CD4-positive, alpha-beta T cell treated with Interferon alpha-2 for 1 hour (primary cell): Measurements from ENCODE around the gene TESMIN.

Source experiments
- DNase-seq, 2 donors: peaks; one replicate each; pipeline ENCODE4 v3.0.0-alpha.2; 2020 to 2022

The TESMIN gene

GRCh38 chr11:68680541-68681231, 70.6 kb downstream of the TESMIN start:
- no peak for DNase-seq

- DNase-seq: no peak
These were observed 73.3 kb downstream of the TESMIN start for GRCh38 chr11:68678031-68678441.

DNA sequence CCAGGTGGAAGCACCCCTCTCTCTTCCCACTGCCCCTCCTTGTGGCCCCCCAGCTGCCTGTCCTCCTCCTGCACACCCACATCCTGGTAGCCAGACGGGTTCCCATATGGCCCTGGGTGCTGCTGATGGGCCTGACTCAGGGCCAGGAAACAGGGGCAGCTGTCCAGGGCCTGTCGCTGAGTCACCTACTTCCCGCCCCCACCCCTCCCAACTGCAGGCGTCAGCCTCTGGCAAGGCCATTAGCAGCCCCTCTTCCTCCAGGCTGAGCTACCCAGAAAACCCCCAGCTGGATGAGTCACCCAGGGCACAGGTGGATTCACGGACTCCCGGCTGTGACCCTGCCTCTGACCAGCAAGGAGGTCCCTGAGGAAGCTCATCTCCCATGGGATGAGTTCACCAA, 73.9 kb downstream of the TESMIN start:
- no peak for DNase-seq

- no peak for DNase-seq
These were observed 76.9 kb downstream of the TESMIN start for GRCh38 chr11:68674461-68674860.

DNA sequence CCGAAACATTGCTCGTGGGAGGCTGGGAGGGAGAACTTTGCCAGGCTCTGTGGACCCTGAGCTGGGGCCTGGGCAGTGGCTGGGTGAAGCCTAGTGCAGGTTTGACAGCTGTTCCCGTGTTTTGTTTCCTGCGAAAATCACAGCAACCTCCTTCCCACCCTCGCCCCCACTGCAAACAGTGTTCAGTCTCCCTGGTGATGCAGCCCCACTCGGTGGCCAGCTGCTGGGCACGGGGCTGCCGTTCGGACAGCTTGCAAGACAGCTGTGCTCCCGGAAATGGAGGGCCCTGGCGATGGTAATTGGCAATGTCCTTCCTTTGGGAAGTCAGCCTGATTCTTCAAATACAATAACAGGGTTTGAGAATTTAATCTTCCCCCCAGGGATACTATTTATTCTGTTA, 77.3 kb downstream of the TESMIN start:
- DNase-seq: no peak

GRCh38 chr11:68673306-68673945, 77.9 kb downstream of the TESMIN start:
- no peak for DNase-seq

GRCh38 chr11:68670208-68670992, 80.9 kb downstream of the TESMIN start:
- DNase-seq: no peak

DNA sequence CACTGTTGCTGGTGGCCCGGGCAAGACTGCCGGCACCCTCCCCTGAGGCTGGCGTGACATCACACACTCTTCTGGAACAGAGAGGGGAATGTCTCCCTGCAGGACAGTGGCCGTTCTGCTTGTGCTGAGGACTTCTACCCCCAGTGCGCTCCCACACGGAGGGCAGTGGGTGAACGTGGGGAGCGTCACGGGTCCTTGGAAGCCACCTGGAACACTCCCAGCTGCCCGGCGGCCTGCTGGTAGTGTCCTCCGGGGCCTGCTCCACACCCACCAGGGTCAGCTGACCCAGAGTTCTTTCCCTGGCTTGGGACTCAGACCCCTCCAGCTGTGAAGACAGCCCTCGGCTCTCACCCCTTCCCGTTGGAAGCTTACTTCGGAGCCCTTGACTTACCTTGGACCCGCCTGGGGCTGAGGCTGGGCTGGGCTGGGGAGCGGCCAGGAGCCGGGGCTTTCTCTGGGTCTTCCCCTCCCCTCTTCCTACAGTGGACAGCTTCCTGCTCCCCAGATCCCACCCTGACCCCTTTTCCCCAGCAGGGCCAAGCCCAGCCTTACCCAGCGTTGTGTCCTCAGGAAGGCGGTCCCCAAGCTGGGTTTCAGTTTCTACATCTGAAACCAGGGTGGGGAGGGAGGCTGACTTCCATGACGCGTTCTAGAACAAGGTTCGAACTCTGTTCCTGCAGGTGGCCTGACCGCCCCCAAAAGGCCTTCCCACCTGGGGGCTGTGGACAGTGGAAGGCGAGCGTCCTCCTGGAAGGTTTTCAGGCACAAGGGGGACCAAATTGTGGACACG, 81.8 kb downstream of the TESMIN start:
- DNase-seq: no peak

DNA sequence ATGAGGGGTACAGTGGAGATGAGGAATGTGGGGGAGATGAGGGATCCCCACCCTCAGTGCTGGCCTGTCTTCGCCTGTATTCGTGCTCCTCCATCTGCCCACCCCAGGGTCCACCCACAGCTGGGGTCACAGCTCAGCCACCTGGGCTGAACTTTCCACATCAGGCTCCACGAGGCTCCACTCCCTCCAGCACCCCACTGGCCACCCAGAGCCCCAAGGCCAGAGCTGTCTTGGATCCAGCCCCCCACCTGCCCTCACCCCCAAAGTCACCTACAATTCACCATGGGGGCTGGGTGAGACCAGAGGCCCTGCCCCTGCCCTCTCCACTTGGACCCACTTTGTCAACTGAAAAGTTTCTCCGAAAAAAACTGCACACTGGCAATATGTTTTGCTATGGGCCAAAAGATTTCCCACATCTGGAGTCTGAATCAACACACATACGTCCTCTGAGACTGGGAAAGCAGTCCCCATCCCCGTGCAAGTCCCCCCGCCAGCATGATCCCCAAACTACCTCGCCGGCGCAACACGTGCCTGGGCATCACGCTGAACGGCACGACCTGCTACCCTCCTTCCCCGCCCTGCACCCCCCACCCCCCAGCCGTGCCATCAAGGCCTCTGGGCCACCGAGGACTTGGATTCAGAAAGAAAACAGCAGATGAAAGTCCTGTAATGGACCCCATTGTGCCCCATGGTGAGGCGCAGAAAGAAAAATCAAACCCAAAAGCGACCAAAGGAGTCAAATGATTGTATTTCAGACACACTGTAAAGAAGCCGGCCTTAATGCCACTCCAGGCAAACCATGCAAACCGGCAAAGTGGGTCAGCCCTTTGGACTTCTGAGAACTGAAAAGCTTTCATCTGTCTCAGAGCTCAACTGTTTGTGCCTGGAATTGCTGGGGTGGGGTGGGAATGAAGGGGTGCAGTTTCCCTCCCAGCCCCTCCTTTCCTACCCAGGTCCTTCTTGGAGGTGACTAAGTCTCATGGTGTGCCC, 83.5 kb downstream of the TESMIN start:
- DNase-seq: no peak

DNA sequence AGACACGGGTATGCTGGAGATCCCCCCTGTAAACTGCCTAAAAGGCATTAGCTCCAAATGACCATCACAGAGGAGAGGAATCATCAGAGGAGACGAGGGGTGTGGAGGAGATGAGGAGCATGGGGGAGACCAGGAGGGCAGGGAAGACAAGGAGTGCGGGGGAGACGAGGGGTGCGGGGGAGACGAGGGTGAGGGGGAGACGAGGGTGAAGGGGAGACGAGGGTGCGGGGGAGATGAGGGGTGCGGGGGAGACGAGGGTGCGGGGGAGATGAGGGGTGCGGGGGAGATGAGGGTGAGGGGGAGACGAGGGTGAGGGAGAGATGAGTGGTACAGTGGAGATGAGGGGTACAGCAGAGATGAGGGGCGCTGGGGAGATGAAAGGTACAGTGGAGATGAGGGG, 84.5 kb downstream of the TESMIN start:
- DNase-seq: no peak

DNA sequence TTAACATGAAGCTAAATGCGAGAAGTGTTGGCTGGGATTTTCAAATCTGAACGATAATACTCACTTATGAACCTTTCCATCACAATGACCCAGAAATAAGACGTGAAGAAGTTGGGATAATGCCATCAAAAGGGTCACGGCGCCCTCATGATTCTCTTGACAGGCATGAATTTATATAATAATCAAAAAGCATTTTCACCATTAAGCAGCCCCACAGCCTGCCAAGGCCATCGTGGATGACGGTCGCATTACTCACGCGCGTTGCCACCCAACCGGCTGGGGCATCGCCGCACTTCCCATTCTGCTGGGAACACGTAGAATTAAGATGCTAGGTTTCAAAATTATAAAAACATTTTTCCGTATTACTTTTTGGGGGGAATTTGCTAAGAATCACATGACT, 85.9 kb downstream of the TESMIN start:
- DNase-seq: no peak

- DNase-seq: no peak
These were observed 86.4 kb downstream of the TESMIN start for GRCh38 chr11:68664906-68665305.

DNA sequence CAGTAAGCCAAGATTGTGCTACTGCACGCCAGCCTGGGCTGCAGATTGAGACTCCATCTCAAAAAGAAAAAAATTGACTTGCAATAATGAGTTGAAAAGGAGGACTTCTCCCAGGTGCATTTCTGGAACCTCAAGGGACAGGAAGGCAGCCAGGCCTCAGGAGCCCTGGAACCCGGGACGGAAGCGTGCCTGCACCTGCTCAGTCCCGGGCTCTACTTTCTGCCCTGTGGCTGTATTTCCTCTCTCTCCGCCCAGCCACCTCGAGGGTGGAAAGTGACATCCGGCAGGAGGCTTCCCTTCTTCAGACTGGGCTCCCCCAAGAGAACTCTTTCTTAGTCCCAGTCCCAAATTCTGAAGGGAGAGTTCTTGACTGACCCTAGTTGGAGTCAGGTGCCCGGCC, 87.2 kb downstream of the TESMIN start:
- no peak for DNase-seq

DNA sequence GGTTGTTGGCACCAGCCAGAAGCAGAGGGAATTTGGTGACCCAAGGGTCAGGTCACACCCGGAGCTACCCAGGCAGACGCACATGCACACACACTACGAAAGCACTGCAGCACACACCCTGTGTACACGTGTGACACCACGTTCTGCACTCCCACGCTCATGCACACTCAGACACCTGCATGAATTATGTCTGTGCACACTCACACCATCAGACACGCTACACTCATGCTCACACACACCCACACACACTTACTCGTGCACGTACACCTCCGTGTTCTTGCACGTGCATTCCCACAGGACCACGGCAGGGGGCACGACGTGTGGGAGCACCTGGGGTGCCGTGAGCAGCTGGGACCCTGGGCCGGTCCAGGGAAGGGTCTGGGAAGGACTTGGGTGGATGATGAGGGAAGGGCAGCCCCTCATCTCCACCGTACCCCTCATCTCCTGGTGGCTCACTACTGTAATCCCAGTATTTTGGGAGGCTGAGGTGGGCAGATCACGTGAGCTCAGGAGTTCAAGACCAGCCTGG, 87.8 kb downstream of the TESMIN start:
- no peak for DNase-seq

DNA sequence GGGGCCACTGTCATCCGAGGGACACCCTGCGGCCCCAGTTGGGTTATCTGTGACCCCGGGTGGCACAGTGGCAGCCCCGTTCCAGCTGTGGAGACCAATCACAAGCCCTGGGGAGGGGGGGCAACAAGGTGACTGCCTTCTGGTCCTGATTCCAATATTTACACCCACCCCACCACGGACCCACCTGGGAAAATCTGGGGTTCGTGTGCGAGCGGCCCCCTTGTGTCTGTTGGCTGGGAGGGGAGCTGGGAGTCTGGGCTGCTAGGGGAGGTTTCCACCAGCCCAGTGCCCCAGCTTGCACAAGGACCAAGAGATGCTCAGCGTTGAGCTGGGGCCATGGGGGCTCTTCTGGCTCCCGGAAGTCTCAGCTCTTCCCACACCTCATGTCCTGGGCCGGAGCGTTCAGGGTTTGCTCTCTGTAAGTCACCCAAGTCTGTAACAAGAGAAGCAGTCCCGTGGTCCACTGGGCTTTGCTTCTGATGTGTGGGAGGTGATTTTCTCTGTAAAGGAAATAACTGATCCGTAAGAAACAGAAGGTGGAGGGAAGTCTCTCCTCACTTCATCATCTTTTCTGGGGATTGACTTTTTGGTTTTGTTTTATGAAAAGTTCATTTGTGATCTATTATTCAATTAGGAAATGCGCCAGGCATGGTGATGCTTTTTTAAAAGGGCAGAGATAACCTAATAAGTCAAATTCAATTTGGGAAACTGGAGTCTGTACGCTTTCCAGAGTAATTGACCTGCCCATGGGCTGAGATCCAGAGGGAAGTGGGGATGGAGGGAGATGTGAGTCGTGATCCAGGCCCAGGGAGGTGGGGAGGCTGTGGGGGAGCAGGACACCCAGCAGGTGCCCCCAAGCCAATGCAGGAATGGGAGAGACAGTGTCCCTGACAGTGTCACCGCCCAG, 89.4 kb downstream of the TESMIN start:
- no peak for DNase-seq

- DNase-seq: no peak
These were observed 90.3 kb downstream of the TESMIN start for GRCh38 chr11:68661014-68661413.

GRCh38 chr11:68660066-68660810, 91.1 kb downstream of the TESMIN start:
- no peak for DNase-seq

DNA sequence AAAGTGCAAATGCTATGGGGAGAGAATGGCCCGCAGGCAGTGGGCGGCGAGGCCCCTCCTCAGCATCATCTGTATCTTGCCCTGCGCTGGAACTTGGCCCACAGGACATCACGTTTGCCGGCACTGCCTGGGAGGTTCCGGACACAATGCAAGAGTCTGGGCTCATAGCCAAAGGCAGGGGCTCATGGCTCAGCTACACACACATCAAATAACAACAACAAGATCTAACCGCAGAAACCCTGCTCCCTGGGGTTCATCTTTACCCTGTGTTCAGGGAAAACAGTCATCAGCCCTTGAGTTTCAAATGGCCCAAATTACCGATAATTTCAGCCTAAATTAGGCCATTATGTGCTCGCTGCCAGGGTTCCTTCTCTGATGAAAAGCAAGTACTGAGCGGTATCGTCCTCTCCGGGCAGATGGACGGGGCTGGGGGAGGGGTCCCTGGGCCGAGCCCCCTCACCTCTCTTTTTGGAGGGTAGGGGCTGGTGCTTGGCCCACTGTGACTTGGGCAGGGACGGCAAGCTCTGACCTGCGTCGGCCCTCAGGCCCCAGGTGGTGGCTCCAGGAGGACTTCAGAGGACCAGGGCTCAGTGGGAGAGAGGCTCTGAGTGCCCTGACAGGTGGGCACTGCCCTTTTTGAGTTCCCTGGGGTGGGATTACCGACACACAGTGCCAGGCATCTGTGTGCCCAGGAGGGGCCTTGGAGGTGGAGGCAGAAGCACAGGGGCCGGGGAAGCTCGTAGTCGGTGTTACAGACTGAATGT, 92.0 kb downstream of the TESMIN start:
- no peak for DNase-seq

DNA sequence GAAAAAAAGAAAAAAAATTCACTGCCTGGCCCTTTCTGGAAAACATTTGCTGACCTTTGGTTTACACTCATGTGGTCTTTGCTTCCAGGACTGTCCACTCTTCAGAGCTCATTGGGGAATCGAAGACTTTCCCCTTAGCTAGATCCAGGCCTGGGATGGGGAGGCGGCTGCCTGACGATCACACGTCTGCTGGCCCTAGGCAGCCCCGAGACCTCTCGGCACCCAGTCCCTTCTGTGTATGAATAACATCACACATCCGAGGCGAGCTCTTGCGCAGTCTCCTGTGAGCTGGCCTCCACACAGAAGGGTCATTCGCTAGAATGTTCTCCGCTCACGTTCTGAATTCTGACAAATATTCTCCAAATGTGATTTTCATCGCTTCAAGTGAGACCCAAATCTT, 92.7 kb downstream of the TESMIN start:
- no peak for DNase-seq
